B cell (primary cell): Measurements from ENCODE around the gene ZNF138. TPM values are rescaled to one million over a fixed set of nuclear protein-coding genes. Genes with fewer than 3 reads are reported as not detected.

Source experiments
- ATAC-seq: fragments of 200-7000 bp; cut with Tn5 transposase; one replicate; pipeline ENCODE4 v1.10.0; 2021; ENCODE audit warnings: low read depth, mild to moderate bottlenecking, moderate number of reproducible peaks, moderate library complexity
- CTCF ChIA-PET: fragments of 350-600 bp; sonication (Branson Sonifier 250); formaldehyde crosslinking; loops from one replicate; lab custom pipeline; 2021; ENCODE audit warnings: antibody characterized with exemption, inconsistent platforms; lab: Charles Lee
- POLR2A ChIA-PET: fragments of 350-600 bp; sonication (Branson Sonifier 250); formaldehyde crosslinking; loops from one replicate; lab custom pipeline; 2021; ENCODE audit warnings: antibody characterized with exemption; lab: Charles Lee
- DNase-seq: peaks from one replicate; pipeline ENCODE4 v3.0.0; 2013
- H2AFZ ChIP-seq: 2 replicates; pipeline ENCODE4 v1.6.1; 2012; ENCODE audit warnings: mild to moderate bottlenecking, low read depth, low read length; ENCODE audit not compliant: insufficient read depth, poor library complexity, severe bottlenecking
- H3K27ac ChIP-seq, 2 donors: 1 replicate in 1 of 2; 2 replicates in 1 of 2; pipeline ENCODE4 v1.5.1; 2012 to 2013; ENCODE audit warnings: low read length in 2 of 2, mild to moderate bottlenecking in 2 of 2, moderate library complexity in 1 of 2
- H3K27me3 ChIP-seq, 4 experiments: fragments of 200-600 bp in 1 of 4; sonication (generic) in 1 of 4; replicated peaks in 1 of 4; 1 replicate in 2 of 4; 2 replicates in 2 of 4; pipeline versions ENCODE4 v1.6.1 to v1.7.0; 2013 to 2016; ENCODE audit warnings: low read length in 3 of 4, mild to moderate bottlenecking in 2 of 4, mixed read lengths in 1 of 4, moderate library complexity in 1 of 4; ENCODE audit not compliant: insufficient read depth in 4 of 4, control insufficient read depth in 3 of 4; ENCODE audit errors: control extremely low read depth in 1 of 4
- H3K36me3 ChIP-seq, 2 experiments: replicated peaks in 1 of 2; 1 replicate in 1 of 2; 2 replicates in 1 of 2; pipeline versions ENCODE4 v1.6.1 to v1.7.1; 2013; ENCODE audit warnings: low read length in 1 of 2; ENCODE audit not compliant: insufficient read depth in 2 of 2, control insufficient read depth in 1 of 2; ENCODE audit errors: control extremely low read depth in 1 of 2, extremely low read depth in 1 of 2
- H3K4me1 ChIP-seq, 2 donors: fragments of 200-600 bp in 1 of 2; sonication (generic) in 1 of 2; 1 replicate in 1 of 2; 2 replicates in 1 of 2; pipeline versions ENCODE4 v1.5.1 to v1.6.1; 2013 to 2017; ENCODE audit warnings: low read length in 2 of 2; ENCODE audit not compliant: control insufficient read depth in 2 of 2, insufficient read depth in 2 of 2
- H3K4me2 ChIP-seq: replicated peaks from 2 replicates; pipeline ENCODE3; 2012; ENCODE audit warnings: mild to moderate bottlenecking, low read depth, low read length; ENCODE audit not compliant: poor library complexity, severe bottlenecking
- H3K4me3 ChIP-seq, 5 experiments: fragments of 200-600 bp in 1 of 5; sonication (generic) in 1 of 5; 1 replicate in 3 of 5; 2 replicates in 2 of 5; pipeline versions ENCODE4 v1.5.1 to v1.7.0; 2011 to 2016; ENCODE audit warnings: low read length in 4 of 5, mild to moderate bottlenecking in 4 of 5, low read depth in 2 of 5, control low read depth in 1 of 5, moderate library complexity in 1 of 5; ENCODE audit not compliant: insufficient read depth in 1 of 5; ENCODE audit errors: control extremely low read depth in 1 of 5, extremely low read depth in 1 of 5
- H3K79me2 ChIP-seq: fragments of 200-600 bp; sonication (generic); one replicate; pipeline ENCODE4 v1.6.0; 2016; ENCODE audit warnings: low read length; ENCODE audit not compliant: control insufficient read depth, insufficient read depth
- H3K9ac ChIP-seq: fragments of 200-600 bp; sonication (generic); 2 replicates; pipeline ENCODE4 v1.6.1; 2017; ENCODE audit warnings: mild to moderate bottlenecking, low read length, moderate library complexity
- H3K9me3 ChIP-seq, 3 donors: one replicate each; pipeline versions ENCODE4 v1.6.1 to v1.7.1; 2013; ENCODE audit warnings: low read length in 2 of 3; ENCODE audit not compliant: control insufficient read depth in 2 of 3, insufficient read depth in 1 of 3; ENCODE audit errors: control extremely low read depth in 1 of 3
- H4K20me1 ChIP-seq: 2 replicates; pipeline ENCODE4 v1.6.0; 2012; ENCODE audit warnings: mild to moderate bottlenecking, low read length; ENCODE audit not compliant: insufficient read depth, control insufficient read depth, poor library complexity, severe bottlenecking
- H3K27ac Mint-ChIP-seq: one replicate; pipeline ENCODE4 v1.8.0; 2021; ENCODE audit warnings: mixed read lengths
- H3K27me3 Mint-ChIP-seq: one replicate; pipeline ENCODE4 v1.8.0; 2021; ENCODE audit warnings: mixed read lengths
- H3K4me1 Mint-ChIP-seq: one replicate; pipeline ENCODE4 v1.8.0; 2021; ENCODE audit warnings: mixed read lengths
- H3K4me3 Mint-ChIP-seq: one replicate; pipeline ENCODE4 v1.8.0; 2021; ENCODE audit warnings: mixed read lengths
- H3K9me3 Mint-ChIP-seq: one replicate; pipeline ENCODE4 v1.8.0; 2022; ENCODE audit warnings: mixed read lengths; ENCODE audit not compliant: insufficient read depth
- CTCF ChIP-seq: fragments of 200-600 bp; IDR thresholded peaks from one replicate; pipeline ENCODE4 v1.8.0; 2022; ENCODE audit warnings: antibody characterized with exemption, mild to moderate bottlenecking
- EZH2 ChIP-seq: IDR thresholded peaks from 2 replicates; pipeline ENCODE4 v1.6.1; 2012; ENCODE audit warnings: borderline replicate concordance, low read depth, mild to moderate bottlenecking, moderate library complexity, low read length; ENCODE audit not compliant: insufficient read depth, poor library complexity, severe bottlenecking
- WGBS: methylation state at CpG from one replicate; pipeline ENCODE4 v1.1.5; 2013; ENCODE audit warnings: missing lambda C conversion rate; ENCODE audit not compliant: insufficient coverage; 5-methylcytosine and 5-hydroxymethylcytosine counted together
- intact Hi-C: fragments of 100-400 bp; cut with micrococcal nuclease; formaldehyde crosslinking; loops from one replicate; pipeline ENCODE4 v1.10.0; 2022
- polyA plus RNA-seq: library from polyadenylated mRNA; depleted of rRNA; stranded (reverse); fragments of >200 nt; gene quantifications from 2 replicates; pipeline ENCODE4 v1.2.3, GENCODE V29; 2012
- total RNA-seq, 2 donors: library from RNA; stranded (reverse); fragments of 120-200 nt in 1 of 2; gene quantifications; 1 replicate in 1 of 2; 2 replicates in 1 of 2; pipeline versions ENCODE4 v1.2.3 to v1.2.4, GENCODE V29; 2013 to 2022

The ZNF138 gene
- total and polyA plus RNA-seq, 2 donors (not counting 1 experiment from before 2014, with no cell fraction given) = 10.1 to 26.6 TPM

DNA sequence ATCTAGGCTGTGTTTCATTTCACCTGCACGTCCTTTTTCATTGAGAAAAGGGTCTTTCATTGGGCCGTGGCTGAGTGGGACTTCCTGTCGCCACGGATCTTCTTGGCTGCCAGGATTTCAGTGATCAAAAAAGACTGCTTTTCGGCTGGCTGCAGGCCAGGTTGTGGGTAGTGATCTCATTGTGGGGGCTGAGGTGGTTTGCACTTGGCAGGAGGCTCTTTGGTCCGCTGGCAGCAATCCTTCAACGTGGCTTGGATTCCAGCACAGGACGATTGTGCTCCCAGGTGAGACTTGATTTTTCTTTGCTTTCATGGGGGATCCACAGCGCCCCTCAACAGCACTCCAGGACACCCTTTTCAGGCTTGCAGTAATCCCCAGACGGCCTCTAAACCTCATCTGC, 79.9 kb downstream of the ZNF138 start:
- intact Hi-C loops = no loop called here
- DNase-seq (no peak), ATAC-seq (no peak)
- CTCF ChIA-PET = no interaction called here
- Mint-ChIP-seq H3K4me1 (peaks cover 5% of the 10 kb centered on the region), H3K27ac (no peak overlapping the region), H3K4me3 (no peak overlapping the region), H3K9me3 (no peaks in the 10 kb centered on the region), H3K27me3 (peaks cover 13% of the 10 kb centered on the region)
- H3K36me3 ChIP-seq = no peaks in the 10 kb centered on the region
- no peak for TF ChIP-seq EZH2
- no peak for TF ChIP-seq CTCF
- H3K4me1 ChIP-seq = peaks cover 0 to 10% of the 10 kb centered on the region in 2 donors
- WGBS = 92% methylated on average over 10 of the region's 10 CpGs
- H3K9me3 ChIP-seq = peaks cover 0 to 56% (median 0%) of the 10 kb centered on the region in 3 donors
- H3K9ac ChIP-seq = no peak overlapping the region
- H3K27me3 ChIP-seq = peaks cover 0 to 18% (median 2%) of the 10 kb centered on the region in 4 experiments
- H3K4me2 ChIP-seq = no peak overlapping the region
- no peak overlapping the region for H2AFZ ChIP-seq
- POLR2A ChIA-PET = no interaction called here
- H3K79me2 ChIP-seq = no peaks in the 10 kb centered on the region
- no peaks in the 10 kb centered on the region for H4K20me1 ChIP-seq
- H3K27ac ChIP-seq = no peak overlapping the region
- no peak overlapping the region for H3K4me3 ChIP-seq

DNA sequence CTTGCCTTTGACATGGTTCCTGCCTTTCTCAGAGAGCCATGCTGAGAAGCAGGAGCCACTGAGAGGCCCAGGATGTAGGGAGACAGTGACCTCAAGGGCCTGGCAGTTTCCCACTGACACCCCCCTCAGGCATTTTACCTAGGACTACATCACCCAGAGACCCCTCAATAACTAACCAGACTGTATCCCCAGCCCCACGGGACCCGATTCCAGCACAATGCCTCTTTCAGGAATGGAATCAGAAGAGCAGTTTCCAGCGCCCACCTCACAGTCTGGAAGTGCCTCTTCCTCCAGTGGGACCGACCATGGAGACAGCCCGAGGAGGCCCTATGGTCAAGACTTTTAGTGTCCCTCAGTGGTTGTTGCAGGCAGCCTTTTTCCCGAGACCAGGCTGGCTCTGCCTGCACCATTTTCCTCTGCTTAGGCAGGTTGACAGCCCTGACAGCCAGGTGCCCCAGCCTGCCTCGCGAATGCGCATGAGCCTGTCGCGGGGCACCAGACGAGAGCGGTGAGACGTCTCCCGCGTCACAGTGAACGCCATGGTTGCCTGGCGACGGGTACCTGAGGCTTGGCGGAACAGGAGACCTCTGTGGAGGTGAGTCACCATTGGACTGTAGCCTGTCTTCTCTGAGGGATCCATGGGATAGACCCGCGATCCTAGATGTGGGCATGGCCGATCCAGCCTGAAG, 80.5 kb downstream of the ZNF138 start:
- Histone ChIP-seq H3K27ac (no peak overlapping the region), H3K9me3 (peaks cover 0 to 54% (median 0%) of the 10 kb centered on the region in 3 donors), H3K79me2 (no peaks in the 10 kb centered on the region), H3K4me3 (no peak overlapping the region), H3K4me2 (no peak overlapping the region), H3K36me3 (no peaks in the 10 kb centered on the region), H2AFZ (no peak overlapping the region), H3K9ac (no peak overlapping the region), H3K27me3 (peaks cover 0 to 18% (median 2%) of the 10 kb centered on the region in 4 experiments), H4K20me1 (no peaks in the 10 kb centered on the region), H3K4me1 (peaks cover 0 to 10% of the 10 kb centered on the region in 2 donors)
- intact Hi-C loops = no loop called here
- ATAC-seq = no peak
- POLR2A ChIA-PET = no interaction called here
- 90% methylated on average over 23 of the region's 23 CpGs for WGBS
- CTCF ChIA-PET = no interaction called here
- peaks cover 14% of the 10 kb centered on the region for H3K27me3 Mint-ChIP-seq
- no peak overlapping the region for H3K27ac Mint-ChIP-seq
- no peaks in the 10 kb centered on the region for H3K9me3 Mint-ChIP-seq
- no peak for DNase-seq
- peaks cover 5% of the 10 kb centered on the region for H3K4me1 Mint-ChIP-seq
- TF ChIP-seq CTCF (no peak), EZH2 (no peak)
- H3K4me3 Mint-ChIP-seq = no peak overlapping the region
